ENCODE measurements around the gene PTPRN2. TPM values are rescaled to one million over a fixed set of nuclear protein-coding genes. Genes with fewer than 3 reads are reported as not detected.

Gene PTPRN2
- total RNA-seq, 1 donor from 2014 or later: 1.8 TPM

- Mint-ChIP-seq H3K27ac (no peak overlapping the region), H3K36me3 (ENCODE audit: low read depth) (no peaks in the 10 kb centered on the region), H3K4me3 (no peak overlapping the region), H3K4me1 (no peaks in the 10 kb centered on the region), H3K27me3 (no peaks in the 10 kb centered on the region), H3K9me3 (no peaks in the 10 kb centered on the region)
- CTCF ChIA-PET: no interaction called here
- POLR2A ChIA-PET: no interaction called here
- no peak for ATAC-seq (ENCODE audit: low read depth)
- TF ChIP-seq, protein P1, sequence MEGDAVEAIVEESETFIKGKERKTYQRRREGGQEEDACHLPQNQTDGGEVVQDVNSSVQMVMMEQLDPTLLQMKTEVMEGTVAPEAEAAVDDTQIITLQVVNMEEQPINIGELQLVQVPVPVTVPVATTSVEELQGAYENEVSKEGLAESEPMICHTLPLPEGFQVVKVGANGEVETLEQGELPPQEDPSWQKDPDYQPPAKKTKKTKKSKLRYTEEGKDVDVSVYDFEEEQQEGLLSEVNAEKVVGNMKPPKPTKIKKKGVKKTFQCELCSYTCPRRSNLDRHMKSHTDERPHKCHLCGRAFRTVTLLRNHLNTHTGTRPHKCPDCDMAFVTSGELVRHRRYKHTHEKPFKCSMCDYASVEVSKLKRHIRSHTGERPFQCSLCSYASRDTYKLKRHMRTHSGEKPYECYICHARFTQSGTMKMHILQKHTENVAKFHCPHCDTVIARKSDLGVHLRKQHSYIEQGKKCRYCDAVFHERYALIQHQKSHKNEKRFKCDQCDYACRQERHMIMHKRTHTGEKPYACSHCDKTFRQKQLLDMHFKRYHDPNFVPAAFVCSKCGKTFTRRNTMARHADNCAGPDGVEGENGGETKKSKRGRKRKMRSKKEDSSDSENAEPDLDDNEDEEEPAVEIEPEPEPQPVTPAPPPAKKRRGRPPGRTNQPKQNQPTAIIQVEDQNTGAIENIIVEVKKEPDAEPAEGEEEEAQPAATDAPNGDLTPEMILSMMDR (IDR thresholded peaks at IDR 0.05): no peak
- DNase-seq: no peak
- intact Hi-C loops (cut with micrococcal nuclease): no loop called here
Observed at GRCh38 chr7:158007697-158008257, 579.8 kb downstream of the PTPRN2 start.

- Mint-ChIP-seq H3K4me1 (no peaks in the 10 kb centered on the region), H3K4me3 (no peak overlapping the region)
Observed at GRCh38 chr7:158006841-158007696, 580.6 kb downstream of the PTPRN2 start.

GRCh38 chr7:158005531-158005930, 582.1 kb downstream of the PTPRN2 start:
- H3K27me3 Mint-ChIP-seq: no peaks in the 10 kb centered on the region
- TF ChIP-seq, protein P1 (IDR thresholded peaks at IDR 0.05): no peak
- intact Hi-C loops (cut with micrococcal nuclease): no loop called here
- ATAC-seq (ENCODE audit: low read depth) (no peak), DNase-seq (no peak)
- no peak overlapping the region for H3K27ac Mint-ChIP-seq
- ChIA-PET CTCF (no interaction called here), POLR2A (no interaction called here)
- H3K9me3 Mint-ChIP-seq: no peaks in the 10 kb centered on the region
- no peak overlapping the region for H3K4me3 Mint-ChIP-seq
- no peaks in the 10 kb centered on the region for H3K4me1 Mint-ChIP-seq
- no peaks in the 10 kb centered on the region for H3K36me3 Mint-ChIP-seq (ENCODE audit: low read depth)

More at GRCh38 chr7:158006841-158007696, 580.6 kb downstream of the PTPRN2 start:
- CTCF ChIA-PET: no interaction called here
- no peak overlapping the region for H3K27ac Mint-ChIP-seq
- TF ChIP-seq, protein P1 (IDR thresholded peaks at IDR 0.05): no peak
- ATAC-seq (ENCODE audit: low read depth): no peak
- no peaks in the 10 kb centered on the region for H3K36me3 Mint-ChIP-seq (ENCODE audit: low read depth)
- H3K27me3 Mint-ChIP-seq: no peaks in the 10 kb centered on the region
- DNase-seq: no peak
- no peaks in the 10 kb centered on the region for H3K9me3 Mint-ChIP-seq
- intact Hi-C loops (cut with micrococcal nuclease): no loop called here
- POLR2A ChIA-PET: no interaction called here

- intact Hi-C loops (cut with micrococcal nuclease): no loop called here
- no peaks in the 10 kb centered on the region for H3K9me3 Mint-ChIP-seq
- CTCF ChIA-PET: no interaction called here
- no peak overlapping the region for H3K27ac Mint-ChIP-seq
- POLR2A ChIA-PET: no interaction called here
- ATAC-seq (ENCODE audit: low read depth) (no peak), DNase-seq (no peak)
- no peak overlapping the region for H3K4me3 Mint-ChIP-seq
- no peaks in the 10 kb centered on the region for H3K36me3 Mint-ChIP-seq (ENCODE audit: low read depth)
- H3K27me3 Mint-ChIP-seq: no peaks in the 10 kb centered on the region
- TF ChIP-seq, protein P1 (IDR thresholded peaks at IDR 0.05): no peak
- H3K4me1 Mint-ChIP-seq: no peaks in the 10 kb centered on the region
Observed at GRCh38 chr7:158004123-158004490, 583.5 kb downstream of the PTPRN2 start.

DNA sequence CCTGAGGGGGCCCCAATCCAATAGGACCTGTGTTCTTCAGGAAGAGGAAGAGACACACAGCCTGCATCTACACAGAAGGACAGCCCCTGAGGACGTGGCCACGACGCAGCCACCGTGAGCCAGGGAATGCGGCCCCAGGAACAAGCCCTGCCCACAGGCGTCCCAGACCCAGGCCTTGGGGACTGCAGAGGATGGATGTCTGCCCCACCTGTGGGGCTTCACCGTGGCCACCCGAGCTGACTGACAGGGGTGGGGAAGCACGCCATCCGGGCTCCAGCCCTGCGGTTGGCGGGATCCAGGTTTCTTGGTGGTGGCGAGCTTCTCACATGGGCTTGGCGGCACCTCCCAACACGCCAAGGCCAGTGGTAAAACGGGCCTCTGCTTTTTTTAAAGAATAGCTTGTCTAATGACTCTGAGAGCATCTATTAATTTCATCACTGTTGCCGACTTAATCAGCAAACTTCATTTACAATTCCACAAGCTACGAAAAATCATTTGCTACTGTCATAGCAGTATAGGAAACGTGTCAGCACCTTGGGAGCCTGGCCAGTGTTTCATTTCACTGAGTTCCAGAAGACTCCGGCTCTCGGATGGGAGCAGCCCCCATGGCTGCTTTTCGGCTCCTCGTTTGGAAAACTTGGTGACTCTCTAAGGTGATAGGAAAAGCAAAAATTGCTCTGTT, 584.0 kb downstream of the PTPRN2 start:
- POLR2A ChIA-PET: no interaction called here
- CTCF ChIA-PET: no interaction called here
- H3K4me1 Mint-ChIP-seq: no peaks in the 10 kb centered on the region
- no peak for ATAC-seq (ENCODE audit: low read depth)
- TF ChIP-seq, protein P1 (IDR thresholded peaks at IDR 0.05): no peak
- no peak for DNase-seq
- no peaks in the 10 kb centered on the region for H3K36me3 Mint-ChIP-seq (ENCODE audit: low read depth)
- intact Hi-C loops (cut with micrococcal nuclease): no loop called here
- no peak overlapping the region for H3K4me3 Mint-ChIP-seq
- H3K27ac Mint-ChIP-seq: no peak overlapping the region
- no peaks in the 10 kb centered on the region for H3K9me3 Mint-ChIP-seq
- no peaks in the 10 kb centered on the region for H3K27me3 Mint-ChIP-seq
